ENCODE measurements around the gene PDGFD.

GRCh38 chr11:104163100-104164027 lies 583 bp downstream of the PDGFD start:
- TF ChIP-seq POLR2A (IDR thresholded peaks at IDR 0.05), result no peak
- no peak for TF ChIP-seq EP300 (IDR thresholded peaks at IDR 0.05)
- TF ChIP-seq CTCF (IDR thresholded peaks at IDR 0.05), result no peak
- no peak for TF ChIP-seq POLR2AphosphoS5 (IDR thresholded peaks at IDR 0.05)
